ENCODE measurements around the gene CEP43.
A peak's percentile ranks its signal among the peaks of the same experiment; 100 is the strongest.

CEP43 gene

GRCh38 chr6:167031082-167031709 is 32.0 kb downstream of the CEP43 start:
- H3K4me3 ChIP-seq (ENCODE audit: low read length), result no peak overlapping the region
- no peak for TF ChIP-seq CTCF (conservative IDR thresholded peaks at IDR 0.05; ENCODE audit: low read length)
- DNase-seq (ENCODE audit: low read depth), result no peak

- no peak for TF ChIP-seq CTCF (conservative IDR thresholded peaks at IDR 0.05; ENCODE audit: low read length)
- DNase-seq (ENCODE audit: low read depth), result no peak
- H3K4me3 ChIP-seq (ENCODE audit: low read length), result no peak overlapping the region
These were observed 34.9 kb downstream of the CEP43 start for GRCh38 chr6:167034056-167034455.

GRCh38 chr6:167037762-167038161 is 38.6 kb downstream of the CEP43 start:
- TF ChIP-seq CTCF (conservative IDR thresholded peaks at IDR 0.05; ENCODE audit: low read length), result no peak
- DNase-seq (ENCODE audit: low read depth), result no peak
- no peak overlapping the region for H3K4me3 ChIP-seq (ENCODE audit: low read length)

- no peak overlapping the region for H3K4me3 ChIP-seq (ENCODE audit: low read length)
- TF ChIP-seq CTCF (conservative IDR thresholded peaks at IDR 0.05; ENCODE audit: low read length), result no peak
- peak; percentile 5 for DNase-seq (ENCODE audit: low read depth)
These were observed 45.5 kb downstream of the CEP43 start for GRCh38 chr6:167044696-167045095.

GRCh38 chr6:167045828-167046580 is 46.8 kb downstream of the CEP43 start:
- 0 out of 2 replicates have a peak, but pooled peaks have one; percentile 9 for TF ChIP-seq CTCF (conservative IDR thresholded peaks at IDR 0.05; ENCODE audit: low read length)
- H3K4me3 ChIP-seq (ENCODE audit: low read length), result no peak overlapping the region
- no peak for DNase-seq (ENCODE audit: low read depth)

GRCh38 chr6:167046861-167047495 is 47.8 kb downstream of the CEP43 start:
- no peak for TF ChIP-seq CTCF (conservative IDR thresholded peaks at IDR 0.05; ENCODE audit: low read length)
- H3K4me3 ChIP-seq (ENCODE audit: low read length), result no peak overlapping the region
- DNase-seq (ENCODE audit: low read depth), result no peak

All from AG10803 (cell line).